NCI-H1417 (cell line): ENCODE data around the gene NXT1.

Experiments used
- DNase-seq, 3 experiments: peaks; one replicate each; lab custom pipeline; 2025; lab: John Stamatoyannopoulos, UW

The NXT1 gene

GRCh38 chr20:23360531-23360930, 9.9 kb downstream of the NXT1 start:
- DNase-seq, result no peak

DNA sequence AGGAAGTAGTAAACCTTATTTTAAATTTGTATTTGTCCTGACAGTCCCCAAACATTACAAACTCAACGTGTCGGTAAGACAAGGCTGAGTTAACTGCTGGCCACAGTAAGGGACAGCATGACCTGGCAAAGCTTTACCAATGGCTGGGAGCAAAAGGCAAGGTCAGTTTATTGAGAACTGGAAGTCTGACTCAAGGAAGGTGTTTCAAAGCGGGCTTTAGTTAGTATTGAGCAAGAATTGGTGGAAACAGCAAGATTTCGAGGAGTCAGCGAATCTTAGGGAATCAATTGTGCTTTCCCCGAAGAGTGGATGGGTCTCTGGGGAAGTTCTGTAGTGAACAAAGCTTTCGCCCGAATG, 10.5 kb downstream of the NXT1 start:
- DNase-seq, result no peak

GRCh38 chr20:23361476-23362391, 11.1 kb downstream of the NXT1 start, which contains the start of gene GZF1:
GZF1 (plus strand) TSS chr20:23362182; CDS start chr20:23364384, 2,202 bp downstream.
- DNase-seq, result peak; percentile 96 to 99 (median 99)

DNA sequence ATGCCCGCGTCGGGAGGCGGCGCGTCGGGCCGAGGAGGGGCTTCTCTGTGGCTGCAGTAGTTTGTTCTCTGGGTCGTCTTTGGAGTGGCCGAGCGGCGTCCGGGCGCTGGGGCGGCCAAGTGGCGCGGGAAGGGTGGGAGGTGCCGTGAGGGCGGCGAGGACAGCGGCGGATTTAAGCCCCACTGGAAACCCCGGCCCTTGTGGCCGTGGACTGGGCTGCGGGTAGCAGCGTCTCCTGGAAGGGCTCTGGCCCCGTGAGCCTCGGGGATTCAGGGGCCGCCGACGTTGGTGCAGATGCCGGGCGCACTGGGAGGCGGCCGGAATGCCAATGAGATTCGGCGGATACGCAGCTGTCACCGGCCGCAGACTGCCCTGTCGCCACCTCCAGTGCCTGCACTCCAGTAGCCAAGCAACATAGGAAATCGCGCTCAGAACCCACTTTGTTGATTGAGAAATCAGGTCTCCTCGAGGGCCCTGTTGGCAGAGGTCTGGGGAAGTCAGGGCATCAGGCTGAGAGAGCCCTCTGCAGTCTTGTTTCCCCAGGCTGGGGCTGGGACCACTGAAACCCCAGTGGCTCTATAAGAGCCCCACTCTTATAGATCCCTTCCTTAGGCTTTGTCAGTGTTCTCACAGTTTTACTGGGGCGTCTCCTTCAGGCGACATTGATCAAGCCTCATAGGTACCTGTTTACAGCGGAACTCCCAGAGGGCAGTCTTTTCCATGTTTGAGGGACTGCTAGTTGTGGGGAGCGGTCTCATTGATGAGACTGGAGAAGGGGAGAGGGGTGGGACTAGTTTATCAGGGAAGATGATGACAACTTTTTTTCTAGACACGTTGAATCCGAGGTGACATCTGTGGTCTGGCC, 12.0 kb downstream of the NXT1 start:
- peak; percentile 28 to 75 (median 69) for DNase-seq

DNA sequence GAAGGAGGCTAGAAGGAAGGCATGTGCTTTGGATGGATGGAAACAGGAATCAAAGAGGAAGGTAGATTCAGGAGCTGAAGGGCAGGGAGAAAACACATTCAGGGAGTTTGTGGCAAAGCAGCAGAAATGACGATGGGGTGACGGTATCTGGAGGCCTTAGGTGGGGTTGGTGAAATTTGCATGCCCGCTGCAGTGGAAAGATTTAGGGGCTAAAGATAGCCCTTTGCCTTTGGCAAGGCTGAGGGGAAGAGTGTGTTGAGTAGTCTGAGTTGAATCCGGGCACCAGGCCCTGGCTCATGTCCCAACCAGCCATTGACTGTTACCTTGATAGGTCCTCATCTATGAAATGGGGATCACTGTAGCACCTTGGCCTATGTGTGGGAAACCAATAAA, 12.7 kb downstream of the NXT1 start:
- peak in 1 of 3 experiments; percentile 19 for DNase-seq

DNA sequence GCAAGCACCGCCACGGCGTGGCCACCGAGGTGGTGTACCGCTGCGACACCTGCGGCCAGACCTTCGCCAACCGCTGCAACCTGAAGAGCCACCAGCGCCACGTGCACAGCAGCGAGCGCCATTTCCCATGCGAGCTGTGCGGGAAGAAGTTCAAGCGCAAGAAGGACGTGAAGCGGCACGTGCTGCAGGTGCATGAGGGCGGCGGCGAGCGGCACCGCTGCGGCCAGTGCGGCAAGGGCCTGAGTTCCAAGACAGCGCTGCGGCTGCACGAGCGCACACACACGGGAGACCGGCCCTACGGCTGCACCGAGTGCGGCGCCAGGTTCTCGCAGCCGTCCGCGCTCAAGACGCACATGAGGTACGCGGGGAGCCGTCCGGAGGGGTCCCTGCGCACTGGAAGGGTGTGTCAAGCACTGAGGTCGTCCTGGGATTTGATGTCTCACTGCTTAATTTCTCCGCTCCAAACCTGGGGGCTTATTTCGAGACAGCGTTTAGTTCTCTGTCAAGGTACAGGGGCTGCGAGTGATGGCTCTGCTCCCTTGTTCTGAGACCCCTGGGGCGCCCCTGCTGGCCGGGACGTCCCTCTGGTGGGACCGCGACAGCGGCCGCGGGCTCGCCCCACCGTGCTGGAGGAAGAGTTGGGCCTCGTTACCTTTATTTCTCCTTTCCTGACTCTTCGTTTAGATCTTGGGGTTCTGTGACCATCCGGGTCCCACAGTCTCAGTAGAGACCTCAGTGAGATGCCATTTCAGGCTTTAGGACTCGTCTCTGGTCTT, 15.0 kb downstream of the NXT1 start:
- no peak for DNase-seq

DNA sequence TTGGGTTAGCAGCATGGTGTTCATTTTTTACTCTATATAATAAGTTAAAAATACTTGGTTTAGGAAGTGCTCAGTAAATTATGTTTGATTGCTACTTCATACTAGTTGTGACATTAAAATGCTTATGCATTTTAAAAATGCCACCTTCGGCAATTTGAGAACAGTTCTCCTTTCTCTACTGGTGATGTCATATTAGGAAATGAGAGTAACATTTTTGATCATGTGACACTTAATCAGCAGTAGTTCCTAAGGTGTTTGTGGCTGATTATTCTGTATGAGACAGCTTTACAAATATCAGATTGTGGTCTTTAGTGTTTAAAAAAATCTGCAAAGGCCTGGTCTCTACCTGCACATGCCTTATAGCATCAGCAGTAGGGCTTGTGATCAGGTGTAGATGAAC, 15.8 kb downstream of the NXT1 start:
- DNase-seq, result no peak

- DNase-seq, result no peak
These were observed 17.2 kb downstream of the NXT1 start for GRCh38 chr20:23367770-23368169.

- DNase-seq, result no peak
These were observed 17.9 kb downstream of the NXT1 start for GRCh38 chr20:23368316-23369071.

DNA sequence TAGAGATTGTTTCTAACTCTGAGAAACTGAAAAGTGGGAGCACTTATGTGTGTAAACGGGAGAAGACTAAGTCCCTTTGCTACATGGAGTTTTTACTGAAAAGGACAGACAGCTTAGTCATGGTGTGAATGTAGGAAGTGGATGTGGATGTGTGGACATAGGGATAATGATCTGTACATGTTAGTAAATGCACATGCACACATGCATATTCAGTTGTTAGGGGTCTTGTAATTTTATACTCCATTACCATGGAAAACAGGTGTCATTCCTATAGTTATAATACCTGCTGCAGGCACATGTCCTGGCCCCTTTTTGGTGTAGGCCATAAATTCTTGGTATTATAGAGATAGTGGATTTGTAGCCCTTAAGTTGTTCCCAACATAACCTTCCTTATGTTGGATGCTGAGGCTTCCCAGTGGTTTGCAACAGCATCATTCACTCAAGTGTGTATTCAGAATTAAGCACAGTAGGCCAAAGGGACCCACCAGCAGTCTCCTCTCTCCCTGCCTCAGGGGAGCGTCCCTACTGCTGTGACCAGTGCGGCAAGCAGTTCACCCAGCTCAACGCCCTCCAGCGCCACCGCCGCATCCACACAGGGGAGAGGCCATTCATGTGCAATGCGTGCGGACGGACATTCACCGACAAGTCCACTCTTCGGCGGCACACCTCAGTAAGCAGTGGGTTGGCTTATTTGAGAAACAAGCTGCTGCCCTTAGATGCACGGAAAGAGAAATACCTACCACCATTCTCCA, 18.7 kb downstream of the NXT1 start:
- no peak for DNase-seq

DNA sequence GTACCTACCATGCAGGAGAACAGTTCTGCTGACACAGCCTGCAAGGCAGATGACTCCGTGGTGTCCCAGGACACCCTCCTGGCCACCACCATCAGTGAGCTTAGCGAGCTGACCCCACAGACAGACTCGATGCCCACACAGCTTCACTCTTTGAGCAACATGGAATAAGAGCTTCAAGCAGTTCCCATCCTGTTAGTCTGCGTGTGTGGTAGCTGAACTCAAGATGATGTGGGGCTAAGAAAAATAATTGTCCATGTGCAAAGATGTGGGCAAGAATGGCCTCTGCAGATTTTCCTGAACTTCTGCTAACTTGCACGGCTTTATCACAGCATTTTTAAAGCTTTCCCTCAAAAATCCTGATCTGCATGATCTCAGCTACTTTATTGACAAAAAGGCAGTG, 19.7 kb downstream of the NXT1 start:
- no peak for DNase-seq

DNA sequence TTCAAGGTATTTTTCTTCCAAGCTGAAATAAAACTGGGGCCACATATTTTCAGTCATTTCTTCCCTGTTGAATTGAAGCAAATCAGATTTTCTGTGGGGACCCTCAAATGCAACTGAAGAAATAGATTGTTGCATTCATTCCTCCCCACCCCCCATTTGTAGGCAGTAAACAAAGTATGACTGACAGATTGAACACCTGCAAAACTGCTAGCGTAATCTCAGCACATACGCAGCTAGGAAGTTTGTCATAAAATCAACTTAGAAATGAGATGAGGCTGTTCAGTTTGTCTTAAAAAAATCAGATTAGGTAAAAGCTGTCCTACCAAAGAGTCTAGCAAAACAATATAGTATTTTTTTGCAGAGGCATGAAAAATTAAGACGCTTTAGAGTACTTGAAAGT, 20.3 kb downstream of the NXT1 start:
- DNase-seq, result no peak

- no peak for DNase-seq
These were observed 20.9 kb downstream of the NXT1 start for GRCh38 chr20:23371496-23371895.

GRCh38 chr20:23374441-23374840, 23.9 kb downstream of the NXT1 start:
- DNase-seq, result no peak

GRCh38 chr20:23375827-23376226, 25.2 kb downstream of the NXT1 start:
- no peak for DNase-seq

DNA sequence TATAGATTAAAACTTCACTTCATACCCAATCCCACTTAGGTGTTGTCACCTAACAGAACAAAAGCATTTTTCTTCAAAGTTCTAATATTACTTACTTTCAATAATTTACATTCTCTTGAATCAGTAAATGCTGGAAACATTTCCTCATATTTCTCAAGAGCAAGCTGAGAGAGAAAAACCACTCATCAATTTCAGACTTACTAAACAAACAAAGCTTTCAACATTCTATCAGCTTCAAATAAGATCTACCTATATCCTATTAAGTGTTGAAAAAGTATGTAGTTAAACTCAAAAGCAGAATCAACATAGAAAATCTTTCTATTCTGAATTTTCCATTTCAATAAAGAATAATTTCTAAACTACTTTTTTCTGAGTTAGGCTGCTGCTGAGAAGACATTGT, 29.2 kb downstream of the NXT1 start:
- no peak for DNase-seq

DNA sequence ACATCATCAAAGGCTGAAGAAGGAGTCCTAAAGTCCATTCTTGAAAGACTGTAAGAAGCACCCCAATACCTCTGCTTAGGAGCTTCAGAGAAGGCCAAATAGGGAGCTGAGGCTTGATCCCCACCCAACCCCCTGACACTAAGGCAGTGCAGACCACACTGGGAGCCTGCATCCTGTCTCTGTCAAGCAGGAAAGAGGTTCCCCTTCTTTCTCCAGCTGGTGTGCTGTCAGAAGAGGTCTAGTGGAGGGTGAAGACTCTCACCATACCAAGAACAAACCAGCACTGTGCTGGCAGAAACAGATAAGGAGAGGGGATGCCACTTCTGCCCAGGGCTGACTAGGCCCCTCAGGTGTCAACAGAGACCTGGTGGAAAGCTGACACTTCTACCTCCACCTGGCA, 31.3 kb downstream of the NXT1 start:
- no peak for DNase-seq

DNA sequence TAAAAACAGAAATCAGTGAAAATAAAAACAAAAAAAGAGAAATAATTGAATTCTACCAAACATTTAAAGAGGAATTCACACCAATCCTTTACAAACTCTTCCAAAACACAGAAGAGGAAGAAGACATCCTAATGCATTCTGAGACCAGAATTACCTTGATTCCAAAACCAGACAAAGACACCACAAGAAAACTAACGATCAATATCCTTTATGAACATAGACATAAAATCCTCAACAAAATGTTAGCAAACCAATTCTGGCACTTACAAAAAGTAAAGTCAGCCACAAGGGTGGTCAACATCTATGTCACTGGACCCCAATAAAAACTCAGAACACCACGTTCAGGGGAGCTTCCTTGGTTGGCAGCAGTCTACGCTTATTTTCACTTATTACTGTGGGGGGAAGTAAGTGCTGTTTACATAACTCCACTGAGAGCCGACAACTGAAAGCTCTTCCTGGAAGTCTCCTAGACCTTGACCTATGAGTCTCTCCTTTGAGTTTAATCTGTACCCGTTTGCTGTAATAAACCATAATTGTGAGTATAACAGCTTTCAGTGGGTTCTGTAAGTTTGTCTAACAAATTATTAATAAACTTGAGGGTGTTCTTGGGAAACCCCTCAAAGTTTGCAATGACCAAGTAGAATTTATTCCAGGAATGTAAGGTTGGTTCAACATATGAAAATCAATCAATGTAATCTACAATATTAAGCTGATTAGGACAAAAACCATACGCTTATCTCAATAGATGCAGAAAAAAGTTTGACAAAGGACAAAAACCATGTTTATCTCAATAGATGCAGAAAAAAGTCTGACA, 35.9 kb downstream of the NXT1 start:
- DNase-seq, result no peak

GRCh38 chr20:23387118-23387443, 36.5 kb downstream of the NXT1 start:
- DNase-seq, result no peak
